OCI-LY1 (cell line): ENCODE measurements around the gene COL18A1.
"Not testable (repeated sequence)": the region's sequence is repeated elsewhere in the genome, so short reads cannot be mapped to it uniquely, and the experiment has no call there.

Source experiments
- H2AFZ ChIP-seq: fragments of 200-600 bp; sonication (generic), shearing (Covaris generic); 2 replicates; pipeline ENCODE4 v1.6.0; 2014; ENCODE audit warnings: antibody characterized with exemption, mild to moderate bottlenecking, low read length
- H3F3A ChIP-seq: fragments of 200-600 bp; sonication (generic), shearing (Covaris generic); 2 replicates; pipeline ENCODE4 v1.6.0; 2014; ENCODE audit warnings: mild to moderate bottlenecking, antibody characterized with exemption, low read length, moderate library complexity; ENCODE audit not compliant: insufficient read depth
- H3K27ac ChIP-seq: fragments of 200-600 bp; sonication (generic); 2 replicates; pipeline ENCODE4 v1.5.1; 2014; ENCODE audit warnings: low read length, mixed run types, mild to moderate bottlenecking, low read depth; ENCODE audit not compliant: poor library complexity, severe bottlenecking
- H3K27me3 ChIP-seq: fragments of 200-600 bp; sonication (generic); 2 replicates; pipeline ENCODE4 v1.6.0; 2014; ENCODE audit warnings: antibody characterized with exemption, mild to moderate bottlenecking, low read length, moderate library complexity; ENCODE audit not compliant: insufficient read depth
- H3K36me3 ChIP-seq: fragments of 200-600 bp; sonication (generic); 2 replicates; pipeline ENCODE4 v1.6.1; 2014; ENCODE audit warnings: mild to moderate bottlenecking, antibody characterized with exemption, low read length, moderate library complexity, mixed read lengths; ENCODE audit not compliant: insufficient read depth
- H3K4me1 ChIP-seq: fragments of 200-600 bp; sonication (generic); 2 replicates; pipeline ENCODE4 v1.5.1; 2014; ENCODE audit warnings: mild to moderate bottlenecking, low read length, moderate library complexity; ENCODE audit not compliant: insufficient read depth, severe bottlenecking
- H3K4me2 ChIP-seq: fragments of 200-600 bp; sonication (generic), shearing (Covaris generic); 2 replicates; pipeline ENCODE4 v1.6.1; 2014; ENCODE audit warnings: low read length
- H3K4me3 ChIP-seq: fragments of 200-600 bp; sonication (generic); 2 replicates; pipeline ENCODE4 v1.5.1; 2014; ENCODE audit warnings: low read length, low read depth, mild to moderate bottlenecking, mixed read lengths; ENCODE audit not compliant: poor library complexity, severe bottlenecking
- H3K79me2 ChIP-seq: fragments of 200-600 bp; shearing (Covaris generic); 2 replicates; pipeline ENCODE4 v1.6.1; 2016; ENCODE audit warnings: mixed run types, low read length, mixed read lengths; ENCODE audit not compliant: insufficient read depth
- H3K9ac ChIP-seq: fragments of 200-600 bp; sonication (generic), shearing (Covaris generic); 2 replicates; pipeline ENCODE4 v1.6.1; 2014; ENCODE audit warnings: mild to moderate bottlenecking, low read length, mixed read lengths
- H3K9me2 ChIP-seq: fragments of 200-600 bp; sonication (generic), shearing (Covaris generic); 2 replicates; pipeline ENCODE4 v1.6.1; 2014; ENCODE audit warnings: low read depth, mild to moderate bottlenecking, low read length, mixed read lengths
- H3K9me3 ChIP-seq: fragments of 200-600 bp; shearing (Covaris generic); 2 replicates; pipeline ENCODE4 v1.6.1; 2014; ENCODE audit warnings: low read length, mixed read lengths
- H4K20me1 ChIP-seq: fragments of 200-600 bp; sonication (generic), shearing (Covaris generic); 2 replicates; pipeline ENCODE4 v1.6.0; 2016; ENCODE audit warnings: mild to moderate bottlenecking, low read length; ENCODE audit not compliant: insufficient read depth
- EZH2 ChIP-seq: fragments of 200-600 bp; sonication (generic), shearing (Covaris generic); IDR thresholded peaks from 2 replicates; pipeline ENCODE4 v1.8.0; 2017; ENCODE audit warnings: borderline replicate concordance, mixed run types, mild to moderate bottlenecking, antibody characterized with exemption, low read length, moderate library complexity, mixed read lengths
- TF ChIP-seq, protein P1 (sequence below): fragments of 200-600 bp; sonication (generic), shearing (Covaris generic); IDR thresholded peaks from 2 replicates; pipeline ENCODE4 v1.5.1; 2017; ENCODE audit warnings: mild to moderate bottlenecking, antibody characterized with exemption, low read length, moderate library complexity, mixed read lengths

Gene COL18A1

DNA sequence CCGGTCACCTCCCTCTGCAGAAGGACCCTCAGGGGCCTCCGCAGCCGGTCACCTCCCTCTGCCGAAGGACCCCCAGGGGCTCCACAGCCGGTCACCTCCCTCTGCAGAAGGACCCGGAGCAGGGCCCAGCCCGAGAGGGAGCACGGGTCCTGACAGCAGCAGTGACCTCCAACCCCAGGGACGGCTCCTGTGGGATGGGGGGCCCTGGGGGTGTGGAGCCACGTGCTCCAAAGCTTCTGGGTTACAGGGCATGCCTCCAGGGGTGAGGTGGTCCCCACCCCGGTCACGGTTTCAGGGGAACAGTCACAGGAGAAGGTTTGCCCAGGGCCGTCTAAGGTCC, 97.0 kb downstream of the COL18A1 start:
- Histone ChIP-seq H3K4me2 (no peak overlapping the region), H3K9ac (no peak overlapping the region), H3K4me3 (no peak overlapping the region), H3K27me3 (no peaks in the 10 kb centered on the region; the same call in 1 of the 2 replicates), H3K79me2 (no peaks in the 10 kb centered on the region), H3F3A (no peaks in the 10 kb centered on the region), H3K27ac (no peak overlapping the region), H3K9me3 (no peaks in the 10 kb centered on the region), H3K36me3 (no peaks in the 10 kb centered on the region), H4K20me1 (no peaks in the 10 kb centered on the region), H2AFZ (no peak overlapping the region), H3K9me2 (no peaks in the 10 kb centered on the region), H3K4me1 (no peaks in the 10 kb centered on the region)
- TF ChIP-seq, protein P1, sequence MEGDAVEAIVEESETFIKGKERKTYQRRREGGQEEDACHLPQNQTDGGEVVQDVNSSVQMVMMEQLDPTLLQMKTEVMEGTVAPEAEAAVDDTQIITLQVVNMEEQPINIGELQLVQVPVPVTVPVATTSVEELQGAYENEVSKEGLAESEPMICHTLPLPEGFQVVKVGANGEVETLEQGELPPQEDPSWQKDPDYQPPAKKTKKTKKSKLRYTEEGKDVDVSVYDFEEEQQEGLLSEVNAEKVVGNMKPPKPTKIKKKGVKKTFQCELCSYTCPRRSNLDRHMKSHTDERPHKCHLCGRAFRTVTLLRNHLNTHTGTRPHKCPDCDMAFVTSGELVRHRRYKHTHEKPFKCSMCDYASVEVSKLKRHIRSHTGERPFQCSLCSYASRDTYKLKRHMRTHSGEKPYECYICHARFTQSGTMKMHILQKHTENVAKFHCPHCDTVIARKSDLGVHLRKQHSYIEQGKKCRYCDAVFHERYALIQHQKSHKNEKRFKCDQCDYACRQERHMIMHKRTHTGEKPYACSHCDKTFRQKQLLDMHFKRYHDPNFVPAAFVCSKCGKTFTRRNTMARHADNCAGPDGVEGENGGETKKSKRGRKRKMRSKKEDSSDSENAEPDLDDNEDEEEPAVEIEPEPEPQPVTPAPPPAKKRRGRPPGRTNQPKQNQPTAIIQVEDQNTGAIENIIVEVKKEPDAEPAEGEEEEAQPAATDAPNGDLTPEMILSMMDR, result no peak
- no peak for TF ChIP-seq EZH2

DNA sequence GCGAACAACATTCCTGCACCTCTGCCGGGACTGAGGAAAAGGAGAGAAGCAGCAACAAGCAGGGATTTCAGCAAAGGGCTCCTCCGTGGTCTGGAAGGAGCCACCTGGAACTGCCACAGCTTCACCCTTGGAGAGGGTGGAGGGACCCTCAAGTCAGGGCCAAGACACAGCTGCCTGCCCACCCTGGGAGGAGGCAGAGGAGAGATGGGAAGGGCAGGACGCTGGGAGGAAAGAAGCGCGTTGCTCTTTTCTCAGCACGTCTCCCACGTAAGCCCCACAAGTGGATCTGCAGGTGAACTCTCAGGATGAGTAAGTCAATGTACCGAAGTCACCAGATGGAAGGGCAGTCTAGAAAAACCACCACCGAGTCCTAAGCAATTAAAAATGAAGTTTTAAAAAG, 97.6 kb downstream of the COL18A1 start:
- H3F3A ChIP-seq, result no peaks in the 10 kb centered on the region
- no peak overlapping the region for H3K9ac ChIP-seq
- H4K20me1 ChIP-seq, result no peaks in the 10 kb centered on the region
- H3K4me2 ChIP-seq, result no peak overlapping the region
- no peaks in the 10 kb centered on the region for H3K9me3 ChIP-seq
- H3K27ac ChIP-seq, result no peak overlapping the region
- H3K4me3 ChIP-seq, result no peak overlapping the region
- no peak overlapping the region for H2AFZ ChIP-seq
- no peaks in the 10 kb centered on the region for H3K4me1 ChIP-seq
- no peaks in the 10 kb centered on the region for H3K36me3 ChIP-seq
- no peaks in the 10 kb centered on the region; the same call in 1 of the 2 replicates for H3K27me3 ChIP-seq
- no peak for TF ChIP-seq EZH2
- TF ChIP-seq, protein P1, result no peak
- no peaks in the 10 kb centered on the region for H3K79me2 ChIP-seq
- no peaks in the 10 kb centered on the region for H3K9me2 ChIP-seq

DNA sequence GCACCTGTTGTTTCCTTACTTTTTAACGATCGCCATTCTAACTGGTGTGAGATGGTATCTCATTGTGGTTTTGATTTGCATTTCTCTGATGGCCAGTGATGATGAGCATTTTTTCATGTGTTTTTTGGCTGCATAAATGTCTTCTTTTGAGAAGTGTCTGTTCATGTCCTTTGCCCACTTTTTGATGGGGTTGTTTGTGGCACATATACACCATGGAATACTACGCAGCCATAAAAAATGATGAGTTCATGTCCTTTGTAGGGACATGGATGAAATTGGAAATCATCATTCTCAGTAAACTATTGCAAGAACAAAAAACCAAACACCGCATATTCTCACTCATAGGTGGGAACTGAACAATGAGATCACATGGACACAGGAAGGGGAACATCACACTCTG, 98.3 kb downstream of the COL18A1 start:
- H3F3A ChIP-seq, H3K4me2 ChIP-seq, H3K36me3 ChIP-seq, H2AFZ ChIP-seq, H3K79me2 ChIP-seq, H4K20me1 ChIP-seq, H3K27me3 ChIP-seq, H3K27ac ChIP-seq, H3K9ac ChIP-seq, H3K4me1 ChIP-seq, H3K4me3 ChIP-seq, H3K9me2 ChIP-seq, H3K9me3 ChIP-seq: not testable (repeated sequence)

DNA sequence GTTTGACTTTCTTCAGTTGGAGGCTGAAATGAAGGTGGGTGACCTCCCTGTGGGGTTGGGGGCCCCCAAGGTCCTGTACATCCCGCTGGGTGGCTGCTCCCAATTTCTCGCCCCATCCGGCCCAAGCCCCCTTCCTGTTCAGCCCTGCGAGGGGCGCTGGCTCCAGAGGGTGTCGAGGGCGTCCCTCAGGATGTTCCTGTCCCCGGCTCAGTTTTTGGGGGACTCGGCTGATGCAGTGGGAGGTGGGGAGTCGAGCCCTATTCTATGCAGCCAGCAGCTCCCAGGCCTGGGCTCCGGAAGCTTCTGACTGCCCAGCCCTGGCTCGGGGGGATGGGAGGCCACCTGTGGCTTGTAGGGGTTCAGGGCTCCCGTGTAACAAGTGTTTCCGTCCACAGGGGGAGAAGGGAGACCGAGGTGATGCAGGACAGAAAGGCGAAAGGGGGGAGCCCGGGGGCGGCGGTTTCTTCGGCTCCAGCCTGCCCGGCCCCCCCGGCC, 99.1 kb downstream of the COL18A1 start:
- TF ChIP-seq EZH2, result no peak
- TF ChIP-seq, protein P1, result no peak
- Histone ChIP-seq H3K4me3 (no peak overlapping the region), H3K4me2 (no peak overlapping the region), H3K9me2 (no peaks in the 10 kb centered on the region), H4K20me1 (no peaks in the 10 kb centered on the region), H3K79me2 (no peaks in the 10 kb centered on the region), H3K9ac (no peak overlapping the region), H3K27me3 (peaks cover 6% of the 10 kb centered on the region; the same call in 1 of the 2 replicates), H3K36me3 (no peaks in the 10 kb centered on the region), H3F3A (no peaks in the 10 kb centered on the region), H3K27ac (no peak overlapping the region), H3K4me1 (no peaks in the 10 kb centered on the region), H2AFZ (no peak overlapping the region), H3K9me3 (no peaks in the 10 kb centered on the region)
